ENCODE results near the gene BCAT1.

BCAT1 gene

DNA sequence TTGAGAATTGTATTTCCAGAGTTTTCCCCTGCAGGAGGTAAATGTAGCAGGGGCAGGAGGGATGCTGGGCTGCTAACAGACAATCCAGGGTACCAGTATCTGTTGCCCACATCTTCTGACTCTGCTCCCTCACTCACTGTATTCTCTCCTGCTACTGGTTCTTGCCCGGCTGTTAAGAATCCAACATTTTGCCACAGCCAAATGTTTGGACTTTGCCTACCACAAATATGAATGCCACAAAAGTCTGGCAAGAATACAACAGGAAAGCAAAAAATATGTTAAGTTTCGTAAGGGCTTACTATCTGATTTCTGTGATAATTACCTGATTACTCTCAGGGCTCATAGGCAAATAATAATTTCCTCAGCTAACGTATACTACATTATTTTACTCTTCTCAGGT, 160.0 kb downstream of the BCAT1 start:
- DNase-seq (ENCODE audit: low read depth, low spot score), result no peak
- TF ChIP-seq, protein P1, sequence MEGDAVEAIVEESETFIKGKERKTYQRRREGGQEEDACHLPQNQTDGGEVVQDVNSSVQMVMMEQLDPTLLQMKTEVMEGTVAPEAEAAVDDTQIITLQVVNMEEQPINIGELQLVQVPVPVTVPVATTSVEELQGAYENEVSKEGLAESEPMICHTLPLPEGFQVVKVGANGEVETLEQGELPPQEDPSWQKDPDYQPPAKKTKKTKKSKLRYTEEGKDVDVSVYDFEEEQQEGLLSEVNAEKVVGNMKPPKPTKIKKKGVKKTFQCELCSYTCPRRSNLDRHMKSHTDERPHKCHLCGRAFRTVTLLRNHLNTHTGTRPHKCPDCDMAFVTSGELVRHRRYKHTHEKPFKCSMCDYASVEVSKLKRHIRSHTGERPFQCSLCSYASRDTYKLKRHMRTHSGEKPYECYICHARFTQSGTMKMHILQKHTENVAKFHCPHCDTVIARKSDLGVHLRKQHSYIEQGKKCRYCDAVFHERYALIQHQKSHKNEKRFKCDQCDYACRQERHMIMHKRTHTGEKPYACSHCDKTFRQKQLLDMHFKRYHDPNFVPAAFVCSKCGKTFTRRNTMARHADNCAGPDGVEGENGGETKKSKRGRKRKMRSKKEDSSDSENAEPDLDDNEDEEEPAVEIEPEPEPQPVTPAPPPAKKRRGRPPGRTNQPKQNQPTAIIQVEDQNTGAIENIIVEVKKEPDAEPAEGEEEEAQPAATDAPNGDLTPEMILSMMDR (IDR thresholded peaks at IDR 0.05; ENCODE audit: low read depth, low read length), result no peak
- in situ Hi-C loops (cut with HindIII; ENCODE audit: low sequenced_read_pairs), result no loop called here
- no peak overlapping the region for H3K4me3 ChIP-seq (ENCODE audit: low read depth, low read length)

DNA sequence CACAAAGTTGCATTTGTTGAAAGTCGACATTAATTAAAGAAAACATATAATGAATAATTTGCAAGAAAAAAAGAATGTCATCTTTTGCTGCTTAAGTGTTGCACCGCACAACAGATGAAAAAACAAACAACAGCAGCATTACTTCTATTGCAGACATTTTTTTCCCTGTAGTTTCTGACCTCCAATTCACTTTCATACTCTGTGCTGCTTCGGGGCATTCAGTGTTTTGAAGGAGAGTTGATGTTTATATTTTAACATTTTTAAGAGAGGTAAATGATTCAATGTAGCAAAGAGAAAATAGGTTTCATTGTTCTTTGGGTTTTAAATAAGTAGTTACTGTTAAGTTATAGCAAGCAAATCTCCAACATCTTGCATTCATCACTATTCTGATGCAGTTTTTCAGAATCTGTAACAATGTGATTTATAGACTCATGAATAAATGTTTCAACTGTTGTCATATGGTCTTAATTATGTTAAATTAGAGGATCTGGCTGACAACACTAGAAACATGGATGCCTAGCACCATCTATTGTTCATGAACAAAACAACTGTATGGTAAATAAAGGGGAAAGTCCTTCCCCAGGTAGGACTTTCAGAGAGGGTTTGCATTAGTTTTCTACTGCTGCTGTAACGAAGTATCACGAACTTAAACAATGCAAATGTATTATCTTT, 168.1 kb downstream of the BCAT1 start:
- DNase-seq (ENCODE audit: low read depth, low spot score), result peak; percentile 16
- in situ Hi-C loops (cut with HindIII; ENCODE audit: low sequenced_read_pairs), result no loop called here
- TF ChIP-seq, protein P1 (IDR thresholded peaks at IDR 0.05; ENCODE audit: low read depth, low read length), result peak; percentile 28

DNA sequence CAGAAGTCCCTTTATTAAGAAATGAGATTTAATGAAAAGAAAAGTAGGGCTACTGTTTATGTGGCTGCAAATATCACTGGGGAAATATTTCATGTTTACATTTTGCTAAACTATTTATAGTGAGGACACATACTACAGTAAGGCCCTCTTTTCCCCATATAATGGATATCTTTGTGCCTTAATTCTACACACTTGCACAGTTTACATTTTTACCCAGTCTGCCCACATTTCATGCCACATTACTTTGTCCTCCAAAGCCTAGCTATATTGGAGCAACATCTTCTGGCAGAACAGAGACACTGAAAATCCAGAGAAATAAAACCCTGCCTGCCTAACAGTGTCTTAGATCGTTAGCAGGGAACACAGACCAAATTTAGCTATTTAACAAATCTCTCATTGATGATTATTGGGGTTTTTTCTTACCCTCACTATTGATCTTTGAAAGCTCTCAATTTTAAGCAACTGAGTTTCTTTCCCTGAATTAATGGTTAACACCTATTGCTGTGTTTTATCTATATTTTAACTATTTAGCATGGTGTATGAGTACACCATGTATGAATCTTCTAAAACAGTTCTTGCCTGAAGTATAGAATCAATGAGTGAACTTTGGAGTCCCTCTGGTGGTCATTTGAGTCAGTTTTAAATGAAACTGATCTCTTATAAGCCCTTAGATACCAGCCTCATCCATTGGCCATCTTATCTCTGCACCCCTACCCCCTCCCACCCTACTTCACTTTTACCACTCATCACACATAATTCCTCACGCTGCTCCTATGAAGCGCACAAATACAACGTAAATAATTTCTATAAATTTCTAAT, 170.2 kb downstream of the BCAT1 start:
- TF ChIP-seq, protein P1 (IDR thresholded peaks at IDR 0.05; ENCODE audit: low read depth, low read length), result peak; percentile 52
- peak; percentile 77 for DNase-seq (ENCODE audit: low read depth, low spot score)
- in situ Hi-C loops (cut with HindIII; ENCODE audit: low sequenced_read_pairs), result no loop called here
- no peak overlapping the region for H3K4me3 ChIP-seq (ENCODE audit: low read depth, low read length)

More for the DNA sequence above, 168.1 kb downstream of the BCAT1 start:
- no peak overlapping the region for H3K4me3 ChIP-seq (ENCODE audit: low read depth, low read length)

DNA sequence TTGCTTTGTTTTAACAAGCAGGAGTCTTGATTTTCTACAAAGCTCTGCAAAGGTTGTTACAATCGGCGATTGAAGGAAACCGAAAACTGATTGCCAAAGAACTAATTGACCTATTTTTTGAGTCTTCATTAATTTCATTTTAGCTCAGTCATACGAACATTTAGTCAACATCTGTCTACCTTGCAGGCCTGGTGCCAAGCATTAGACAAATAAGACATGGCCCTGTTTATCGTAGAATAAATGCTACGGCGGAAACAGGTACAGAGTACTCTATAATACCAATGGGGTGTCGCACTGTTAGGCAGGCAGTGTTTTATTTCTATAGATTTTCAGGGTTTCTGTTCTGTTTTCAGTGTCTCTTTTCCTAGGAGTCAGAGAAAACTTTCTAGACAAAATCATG, 171.5 kb downstream of the BCAT1 start:
- TF ChIP-seq, protein P1 (IDR thresholded peaks at IDR 0.05; ENCODE audit: low read depth, low read length), result no peak
- no peak overlapping the region for H3K4me3 ChIP-seq (ENCODE audit: low read depth, low read length)
- DNase-seq (ENCODE audit: low read depth, low spot score), result no peak
- in situ Hi-C loops (cut with HindIII; ENCODE audit: low sequenced_read_pairs), result no loop called here

DNA sequence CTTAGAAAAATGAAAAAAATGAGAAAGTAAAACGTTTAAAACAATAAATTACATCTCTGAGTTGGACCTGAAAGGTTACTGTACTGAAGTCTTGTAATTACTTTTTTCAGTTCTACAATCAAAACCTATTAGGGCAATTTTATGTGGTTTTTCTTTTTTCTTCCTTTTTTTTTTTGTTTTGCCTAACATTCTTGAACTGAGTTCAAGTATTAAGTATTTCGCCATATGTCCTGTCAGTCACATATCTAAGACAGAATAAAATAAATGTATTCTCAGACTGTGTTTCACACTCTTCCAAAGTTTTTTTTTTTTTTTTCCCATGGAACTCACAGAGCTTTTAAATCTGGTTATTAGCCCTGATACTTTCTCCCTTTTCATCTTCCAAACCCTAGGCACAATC, 172.0 kb downstream of the BCAT1 start:
- TF ChIP-seq, protein P1 (IDR thresholded peaks at IDR 0.05; ENCODE audit: low read depth, low read length), result no peak

DNA sequence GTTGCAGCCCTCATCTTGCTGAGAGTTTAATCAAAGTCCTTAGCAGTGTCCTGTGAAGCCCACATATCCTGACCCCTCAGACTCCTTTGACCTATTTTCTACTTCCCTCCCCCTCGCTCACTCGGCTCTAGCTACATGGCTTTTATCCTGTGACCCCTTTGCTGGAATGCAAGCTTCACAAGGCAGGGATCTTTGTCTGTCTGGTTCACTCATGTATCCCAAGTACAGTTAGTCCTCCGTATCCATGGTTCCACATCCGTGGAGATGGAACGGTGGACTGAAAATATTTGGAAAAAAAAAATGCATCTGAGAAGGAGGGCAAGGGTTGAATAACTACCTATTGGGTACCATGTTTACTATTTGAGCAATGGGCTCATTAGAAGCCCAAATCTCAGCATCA, 173.8 kb downstream of the BCAT1 start:
- in situ Hi-C loops (cut with HindIII; ENCODE audit: low sequenced_read_pairs), result no loop called here
- TF ChIP-seq, protein P1 (IDR thresholded peaks at IDR 0.05; ENCODE audit: low read depth, low read length), result no peak
- no peak for DNase-seq (ENCODE audit: low read depth, low spot score)
- no peak overlapping the region for H3K4me3 ChIP-seq (ENCODE audit: low read depth, low read length)

More for the DNA sequence above, 172.0 kb downstream of the BCAT1 start:
- in situ Hi-C loops (cut with HindIII; ENCODE audit: low sequenced_read_pairs), result no loop called here
- H3K4me3 ChIP-seq (ENCODE audit: low read depth, low read length), result no peak overlapping the region
- DNase-seq (ENCODE audit: low read depth, low spot score), result no peak

Measured in astrocyte of the spinal cord (primary cell).